ENCODE results near the gene KCNA4.
"Not testable (repeated sequence)": the region's sequence is repeated elsewhere in the genome, so short reads cannot be mapped to it uniquely, and the experiment has no call there.

The KCNA4 gene
- total RNA-seq = 0 reads per million in 3 experiments

DNA sequence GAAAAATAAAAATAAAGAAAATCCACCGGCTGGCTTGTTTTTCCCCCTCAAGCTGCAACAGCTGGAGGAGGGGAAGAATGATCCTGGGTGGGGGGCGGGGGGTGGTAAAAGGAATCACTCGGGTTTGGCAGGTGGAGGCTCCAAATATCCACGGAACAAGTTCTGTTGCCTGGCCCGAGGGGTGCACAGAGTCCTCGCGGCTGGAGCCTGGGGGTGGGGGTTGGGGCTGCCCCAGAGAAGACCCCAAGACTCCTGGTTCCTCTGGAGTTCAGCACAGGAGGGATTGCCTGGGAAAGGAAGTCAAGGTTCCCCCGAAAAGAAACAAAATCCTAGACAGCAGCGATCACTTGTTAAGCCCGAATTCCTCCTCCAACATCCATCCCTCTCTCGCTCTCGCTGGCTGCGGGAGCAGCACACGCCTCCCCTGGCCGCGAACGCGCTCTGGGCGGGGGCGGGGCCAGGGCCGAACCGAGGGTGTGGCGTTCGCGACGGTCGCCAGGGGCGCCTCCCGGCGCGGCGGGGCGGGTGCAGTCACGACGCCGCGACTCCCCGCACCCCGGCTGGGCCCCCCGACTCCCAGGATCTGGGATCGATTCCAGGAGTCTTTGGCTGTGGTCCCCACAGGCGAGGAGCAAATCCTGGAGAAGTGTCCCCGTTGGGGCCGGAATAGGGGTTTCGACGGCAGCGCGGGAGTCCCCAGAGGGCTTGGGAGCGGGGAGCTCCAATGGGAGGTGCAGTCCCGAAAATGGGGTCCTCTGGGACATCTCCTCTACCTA is at the start of gene KCNA4:
TSS of gene KCNA4 (minus strand) at position 443 of the 776 bp plus-strand sequence. CDS start 4,352 bp downstream, outside the sequence.
- DNase-seq = no peak

GRCh38 chr11:30062103-30062502 is 45.3 kb upstream of the KCNA4 start:
- DNase-seq = no peak

DNA sequence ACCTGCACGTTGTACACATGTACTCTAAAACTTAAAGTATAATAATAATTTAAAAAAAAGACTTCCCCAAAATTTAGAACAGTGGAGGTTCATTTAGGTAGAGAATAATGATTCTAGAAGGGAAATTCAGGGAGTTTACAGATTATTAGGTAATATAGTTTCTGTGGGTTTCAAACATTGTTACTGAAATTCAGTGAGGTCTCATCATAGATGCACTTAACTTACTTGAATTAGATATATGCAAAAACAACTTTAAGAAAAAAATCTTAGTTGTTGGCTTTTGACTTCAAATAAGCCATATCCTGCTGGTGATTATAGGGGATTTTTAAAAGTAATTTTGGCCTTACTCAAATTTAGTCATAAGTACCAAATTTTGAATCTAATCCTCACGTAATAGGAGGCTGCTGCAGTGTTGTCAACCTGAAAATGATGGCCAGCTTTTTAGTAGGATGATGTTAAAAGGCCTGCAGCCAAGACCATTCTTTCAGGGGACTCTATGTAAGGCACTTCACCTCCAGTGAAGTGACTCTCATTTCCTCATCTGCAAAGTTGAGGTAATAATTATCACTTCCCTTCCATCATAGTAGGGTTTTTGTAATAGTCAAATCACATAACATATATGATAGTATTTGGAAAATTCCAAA is 42.5 kb upstream of the KCNA4 start:
- DNase-seq = no peak

GRCh38 chr11:30049214-30049613 is 32.4 kb upstream of the KCNA4 start:
- DNase-seq = no peak

GRCh38 chr11:30046578-30046945 is 29.7 kb upstream of the KCNA4 start:
- no peak for DNase-seq

DNA sequence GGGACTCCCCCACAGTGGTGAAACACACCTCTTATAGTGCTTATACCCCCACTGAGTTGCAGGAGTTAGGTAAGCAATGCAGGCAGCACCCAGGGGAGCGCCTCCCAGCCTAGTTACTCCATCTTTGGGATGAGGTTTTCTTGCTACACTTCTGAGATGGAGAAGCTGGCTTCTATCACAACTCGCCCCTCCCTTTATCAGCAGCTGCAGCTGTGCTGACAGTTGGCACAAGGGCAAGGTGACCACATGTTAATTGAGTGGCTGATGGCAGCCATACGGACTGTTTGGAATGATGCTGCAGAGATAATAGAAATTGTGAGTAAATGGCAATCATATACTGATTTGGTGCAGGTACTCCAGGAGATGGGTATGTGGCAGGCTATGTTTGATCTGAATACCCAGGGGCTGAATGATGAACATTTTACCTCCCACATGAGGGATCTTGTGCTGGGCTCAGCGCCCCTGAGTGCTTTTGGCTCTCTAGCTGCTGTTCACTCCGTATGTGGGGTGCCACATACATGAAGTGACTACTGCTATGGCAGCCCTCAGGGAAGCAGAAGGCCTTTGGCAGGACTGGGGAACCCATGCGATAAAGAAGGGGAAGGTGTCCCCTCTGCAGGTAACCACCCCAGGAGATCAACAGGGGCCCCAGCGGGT is 29.2 kb upstream of the KCNA4 start:
- DNase-seq = no peak

GRCh38 chr11:30045144-30045543 is 28.3 kb upstream of the KCNA4 start:
- DNase-seq = no peak

GRCh38 chr11:30041171-30041570 is 24.3 kb upstream of the KCNA4 start:
- no peak for DNase-seq

- DNase-seq = not testable (repeated sequence)
These were observed 17.9 kb upstream of the KCNA4 start for GRCh38 chr11:30034746-30035145.

- DNase-seq = not testable (repeated sequence)
These were observed 17.3 kb upstream of the KCNA4 start for GRCh38 chr11:30034166-30034565.

DNA sequence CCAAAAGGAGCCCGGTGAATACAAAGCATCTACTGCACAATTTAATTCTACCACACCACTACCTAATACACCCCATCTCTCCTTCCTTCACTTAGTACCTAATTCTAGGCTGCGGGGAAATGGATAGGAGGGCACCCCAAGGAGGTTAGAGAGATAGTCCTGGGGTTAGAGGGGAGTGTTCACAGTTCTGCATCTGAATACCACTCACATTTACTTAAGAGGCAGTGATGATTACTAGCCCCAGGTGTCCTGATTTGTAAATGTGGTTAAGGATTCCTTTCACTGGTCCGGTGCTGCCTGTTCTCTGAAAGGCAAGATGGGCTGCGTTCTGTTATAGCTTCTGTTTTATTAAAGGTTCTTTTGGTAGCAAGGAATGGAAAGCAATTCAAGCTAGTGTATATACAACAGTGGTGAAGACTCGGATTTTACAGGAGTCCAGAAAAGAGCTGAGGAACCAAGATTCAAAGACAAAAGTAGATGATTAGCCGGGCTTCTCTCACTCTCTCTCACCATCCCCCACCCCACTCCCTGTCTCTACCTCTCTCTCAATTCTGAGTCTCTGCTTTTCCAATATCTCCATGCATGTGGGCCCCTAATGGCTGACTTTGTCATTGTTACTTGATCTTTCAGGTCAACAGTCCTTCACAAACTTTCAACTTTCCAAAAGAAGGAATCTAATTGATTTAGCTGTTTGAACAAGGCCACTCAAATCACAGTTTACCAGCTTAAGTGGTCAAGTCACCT is 8.7 kb upstream of the KCNA4 start:
- DNase-seq = no peak

GRCh38 chr11:30023074-30023473 is 6.2 kb upstream of the KCNA4 start:
- no peak for DNase-seq

- no peak for DNase-seq
These were observed 2.7 kb upstream of the KCNA4 start for GRCh38 chr11:30019481-30019880.

- DNase-seq = no peak
These were observed 1.7 kb upstream of the KCNA4 start for GRCh38 chr11:30018495-30018894.

DNA sequence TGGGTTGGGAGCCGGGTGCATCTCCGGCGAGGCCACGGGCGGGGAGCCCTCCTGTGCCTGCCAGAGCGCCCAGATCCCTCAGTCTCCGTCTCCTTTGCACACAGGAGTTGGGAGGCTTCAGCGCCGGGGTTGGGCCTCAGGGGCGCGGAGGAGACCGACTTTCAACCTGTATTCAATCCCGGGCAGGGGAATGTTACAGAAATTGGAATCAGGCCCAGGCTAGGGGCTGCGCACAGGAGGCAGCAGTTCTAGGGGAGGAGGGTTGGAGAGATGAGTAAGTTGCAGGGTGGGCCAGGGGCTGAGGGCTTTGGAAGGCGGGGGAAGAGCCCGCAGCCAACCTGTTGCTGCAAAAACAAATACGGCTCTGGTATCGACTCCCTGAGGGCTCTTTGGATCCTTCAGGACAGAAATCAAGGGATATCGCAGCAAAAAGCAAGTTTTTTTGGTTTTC is 640 bp upstream of the KCNA4 start:
- DNase-seq = no peak

GRCh38 chr11:30015725-30016412 is 961 bp downstream of the KCNA4 start:
- DNase-seq = no peak

GRCh38 chr11:30012346-30012745 is 4.5 kb downstream of the KCNA4 start:
- no peak for DNase-seq

DNA sequence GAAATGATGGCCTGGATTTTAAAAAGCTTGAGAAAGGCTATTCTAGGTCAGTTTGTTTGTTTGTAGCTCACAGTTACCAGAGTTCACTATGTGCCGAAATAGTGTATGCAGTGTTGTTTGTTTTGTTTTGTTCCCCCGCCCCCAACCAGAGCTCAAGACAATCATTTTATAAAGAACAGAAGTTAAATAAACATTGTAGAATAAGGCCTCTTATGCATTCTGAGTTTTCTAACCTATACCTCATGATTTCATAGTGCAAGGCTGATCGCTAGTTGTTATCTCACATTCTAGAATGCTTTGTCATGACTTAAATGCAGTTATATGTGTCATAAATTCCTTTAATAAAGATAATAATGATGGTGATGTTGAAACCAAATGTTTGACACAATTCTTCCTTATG is 7.8 kb downstream of the KCNA4 start:
- DNase-seq = no peak

DNA sequence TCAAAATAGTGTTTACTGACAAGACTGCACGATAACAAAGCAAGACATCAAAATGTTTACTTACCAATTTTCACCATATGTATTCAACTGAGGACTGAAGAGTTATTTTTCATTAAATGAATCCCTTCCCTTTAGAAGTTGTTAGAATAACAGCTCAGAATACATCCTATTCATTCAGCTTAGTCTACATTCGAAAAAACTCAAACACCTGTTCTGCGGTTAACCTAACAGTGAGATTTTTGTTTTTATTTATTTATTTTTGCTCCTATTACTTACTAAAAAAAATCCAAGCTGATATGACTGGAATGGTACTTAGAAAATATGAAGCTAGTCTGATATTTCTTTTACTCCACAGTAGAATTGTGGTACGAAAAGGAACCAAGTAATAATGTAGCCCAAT is 10.0 kb downstream of the KCNA4 start:
- no peak for DNase-seq

DNA sequence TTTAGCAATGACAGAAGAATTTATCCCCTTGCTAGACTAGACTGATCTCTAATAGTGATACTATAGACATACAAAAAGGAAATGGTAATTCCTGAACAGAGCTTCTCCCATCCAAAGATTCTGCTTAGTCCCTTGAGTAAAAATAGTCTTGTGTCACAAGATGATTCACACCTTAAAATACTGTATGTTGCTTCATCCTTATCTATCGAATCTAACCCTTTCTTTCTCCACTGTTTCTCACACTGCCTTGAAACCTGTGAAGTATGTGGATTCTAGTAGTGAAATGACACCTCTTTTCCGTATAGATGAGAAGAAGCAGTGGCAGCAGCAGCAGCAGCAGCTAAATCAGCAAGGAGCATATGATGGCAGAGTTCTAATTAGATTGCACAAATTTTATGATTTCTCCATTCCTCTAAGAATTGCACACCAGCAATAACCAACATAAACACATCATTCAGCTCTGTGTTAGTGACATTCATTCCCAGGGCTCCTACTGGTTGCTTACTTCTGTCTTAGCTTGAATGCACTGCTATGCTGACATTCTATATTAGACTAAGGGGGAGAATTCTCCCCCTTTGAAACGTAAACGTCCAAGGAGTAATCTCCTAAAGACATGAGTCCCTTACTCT is 14.6 kb downstream of the KCNA4 start:
- no peak for DNase-seq

GRCh38 chr11:30000986-30001750 is 15.7 kb downstream of the KCNA4 start:
- DNase-seq = no peak
